Liver (tissue), 3 donors: ENCODE data around the gene RIIAD1.

Source experiments
- HNF4G ChIP-seq: IDR thresholded peaks from 2 replicates; pipeline ENCODE4 v1.6.1; 2016; ENCODE audit warnings: antibody characterized with exemption
- MAX ChIP-seq: IDR thresholded peaks from 2 replicates; pipeline ENCODE4 v1.6.1; 2016; ENCODE audit warnings: antibody characterized with exemption
- RXRA ChIP-seq, 2 donors: IDR thresholded peaks; 2 replicates each; pipeline ENCODE4 v1.6.1; 2017 to 2018; ENCODE audit warnings: antibody characterized with exemption in 2 of 2, mild to moderate bottlenecking in 1 of 2
- SP1 ChIP-seq: IDR thresholded peaks from 2 replicates; pipeline ENCODE4 v1.6.1; 2018; ENCODE audit warnings: antibody characterized with exemption, mild to moderate bottlenecking
- TF ChIP-seq, protein P1 (sequence below): fragments of 150-350 bp; IDR thresholded peaks from 2 replicates; pipeline ENCODE4 v1.5.1; 2017; ENCODE audit warnings: improper control_type of control experiment, low read depth, low read length; ENCODE audit not compliant: missing input control
- donor health status: healthy.
- donor health status: healthy.

- TF ChIP-seq, protein P1, sequence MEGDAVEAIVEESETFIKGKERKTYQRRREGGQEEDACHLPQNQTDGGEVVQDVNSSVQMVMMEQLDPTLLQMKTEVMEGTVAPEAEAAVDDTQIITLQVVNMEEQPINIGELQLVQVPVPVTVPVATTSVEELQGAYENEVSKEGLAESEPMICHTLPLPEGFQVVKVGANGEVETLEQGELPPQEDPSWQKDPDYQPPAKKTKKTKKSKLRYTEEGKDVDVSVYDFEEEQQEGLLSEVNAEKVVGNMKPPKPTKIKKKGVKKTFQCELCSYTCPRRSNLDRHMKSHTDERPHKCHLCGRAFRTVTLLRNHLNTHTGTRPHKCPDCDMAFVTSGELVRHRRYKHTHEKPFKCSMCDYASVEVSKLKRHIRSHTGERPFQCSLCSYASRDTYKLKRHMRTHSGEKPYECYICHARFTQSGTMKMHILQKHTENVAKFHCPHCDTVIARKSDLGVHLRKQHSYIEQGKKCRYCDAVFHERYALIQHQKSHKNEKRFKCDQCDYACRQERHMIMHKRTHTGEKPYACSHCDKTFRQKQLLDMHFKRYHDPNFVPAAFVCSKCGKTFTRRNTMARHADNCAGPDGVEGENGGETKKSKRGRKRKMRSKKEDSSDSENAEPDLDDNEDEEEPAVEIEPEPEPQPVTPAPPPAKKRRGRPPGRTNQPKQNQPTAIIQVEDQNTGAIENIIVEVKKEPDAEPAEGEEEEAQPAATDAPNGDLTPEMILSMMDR, result peak; percentile 51
- TF ChIP-seq HNF4G, result no peak
- no peak for TF ChIP-seq MAX
- no peak for TF ChIP-seq SP1
- no peak for TF ChIP-seq RXRA (IDR thresholded peaks at IDR 0.05)
These were observed 28.2 kb upstream of the RIIAD1 start for GRCh38 chr1:151693057-151693651.
